ENCODE data around the gene CRADD.
A peak's percentile ranks its signal among the peaks of the same experiment; 100 is the strongest.

Gene CRADD

GRCh38 chr12:93939641-93940325 lies 262.6 kb downstream of the CRADD start:
- DNase-seq (ENCODE audit: low read depth): no peak

- DNase-seq (ENCODE audit: low read depth): peak; percentile 84
These were observed 266.6 kb downstream of the CRADD start for GRCh38 chr12:93943780-93944179.

GRCh38 chr12:93944201-93944600 lies 267.0 kb downstream of the CRADD start:
- peak; percentile 72 for DNase-seq (ENCODE audit: low read depth)
